Upper lobe of left lung (tissue), 4 donors: Measurements from ENCODE around the gene CORO6.

Source experiments
- POLR2A ChIP-seq, 4 donors: fragments of 450-650 bp; IDR thresholded peaks; one replicate each; pipeline ENCODE4 v1.5.1; 2016 to 2017; ENCODE audit warnings: antibody characterized with exemption in 4 of 4, mild to moderate bottlenecking in 2 of 4
- POLR2AphosphoS5 ChIP-seq, 2 donors: sonication (generic); formaldehyde crosslinking; IDR thresholded peaks; one replicate each; pipeline ENCODE4 v1.5.1; 2017; ENCODE audit warnings: antibody characterized with exemption in 2 of 2
- TF ChIP-seq, protein P1 (sequence below), 6 experiments: fragments of 450-650 bp in 4 of 6; fragments of 200-600 bp in 2 of 6; sonication (generic) in 2 of 6; IDR thresholded peaks; one replicate each; pipeline ENCODE4 v1.5.1; 2016 to 2019; ENCODE audit warnings: antibody characterized with exemption in 6 of 6

DNA sequence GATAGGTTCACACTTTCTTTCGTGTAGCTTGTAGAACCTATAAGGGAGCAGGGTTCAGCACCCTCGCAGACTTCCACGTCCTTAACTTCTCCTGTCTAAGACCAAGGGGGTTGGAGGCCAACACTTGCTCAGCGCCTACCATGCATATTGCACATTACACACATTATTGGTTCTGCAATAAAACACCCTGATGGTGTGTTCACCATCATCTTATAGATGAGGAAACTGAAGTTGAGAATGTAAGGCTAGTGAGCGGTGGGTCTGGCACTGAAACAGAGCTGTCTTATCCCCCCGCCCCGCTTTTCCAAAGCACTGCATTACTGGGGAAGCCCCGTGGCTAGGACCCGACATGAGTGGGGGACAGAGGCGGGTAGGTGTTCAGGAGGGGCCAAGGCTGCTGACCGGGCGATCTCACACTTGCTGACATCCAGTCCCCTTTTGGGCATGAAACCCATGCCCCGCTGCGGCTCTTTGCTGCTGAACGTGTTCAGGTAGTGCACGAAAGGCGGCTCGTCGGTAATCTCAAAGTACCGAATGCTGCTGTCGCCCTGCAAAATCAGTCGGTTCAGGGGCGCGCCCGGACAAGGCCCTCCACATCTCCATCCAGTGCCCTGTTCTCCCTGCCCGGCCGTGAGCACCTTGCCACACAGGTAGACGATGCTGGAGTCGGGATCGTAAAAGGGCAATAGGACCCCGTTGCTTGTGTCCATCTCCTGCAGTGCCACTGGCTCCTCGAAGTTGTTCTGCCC, 6.2 kb downstream of the CORO6 start:
- TF ChIP-seq, protein P1, sequence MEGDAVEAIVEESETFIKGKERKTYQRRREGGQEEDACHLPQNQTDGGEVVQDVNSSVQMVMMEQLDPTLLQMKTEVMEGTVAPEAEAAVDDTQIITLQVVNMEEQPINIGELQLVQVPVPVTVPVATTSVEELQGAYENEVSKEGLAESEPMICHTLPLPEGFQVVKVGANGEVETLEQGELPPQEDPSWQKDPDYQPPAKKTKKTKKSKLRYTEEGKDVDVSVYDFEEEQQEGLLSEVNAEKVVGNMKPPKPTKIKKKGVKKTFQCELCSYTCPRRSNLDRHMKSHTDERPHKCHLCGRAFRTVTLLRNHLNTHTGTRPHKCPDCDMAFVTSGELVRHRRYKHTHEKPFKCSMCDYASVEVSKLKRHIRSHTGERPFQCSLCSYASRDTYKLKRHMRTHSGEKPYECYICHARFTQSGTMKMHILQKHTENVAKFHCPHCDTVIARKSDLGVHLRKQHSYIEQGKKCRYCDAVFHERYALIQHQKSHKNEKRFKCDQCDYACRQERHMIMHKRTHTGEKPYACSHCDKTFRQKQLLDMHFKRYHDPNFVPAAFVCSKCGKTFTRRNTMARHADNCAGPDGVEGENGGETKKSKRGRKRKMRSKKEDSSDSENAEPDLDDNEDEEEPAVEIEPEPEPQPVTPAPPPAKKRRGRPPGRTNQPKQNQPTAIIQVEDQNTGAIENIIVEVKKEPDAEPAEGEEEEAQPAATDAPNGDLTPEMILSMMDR (IDR thresholded peaks at IDR 0.05), result no peak
- TF ChIP-seq POLR2AphosphoS5 (IDR thresholded peaks at IDR 0.05) (no peak), POLR2A (IDR thresholded peaks at IDR 0.05) (no peak)
